Vagina (tissue), 2 donors: ENCODE measurements around the gene KLHL13.

Experiments used
- POLR2A ChIP-seq, 2 donors: fragments of 450-650 bp; IDR thresholded peaks; one replicate each; pipeline ENCODE4 v1.6.1; 2017; ENCODE audit warnings: antibody characterized with exemption in 2 of 2, mild to moderate bottlenecking in 2 of 2, moderate library complexity in 2 of 2
- POLR2AphosphoS5 ChIP-seq, 2 donors: sonication (generic); formaldehyde crosslinking; IDR thresholded peaks; one replicate each; pipeline ENCODE4 v1.9.0; 2017; ENCODE audit warnings: antibody characterized with exemption in 2 of 2, mild to moderate bottlenecking in 2 of 2, low read depth in 1 of 2; ENCODE audit not compliant: insufficient read depth in 1 of 2
- TF ChIP-seq, protein P1 (sequence below), 3 experiments: fragments of 450-650 bp in 2 of 3; fragments of 200-600 bp in 1 of 3; sonication (generic) in 1 of 3; IDR thresholded peaks; one replicate each; pipeline ENCODE4 v1.5.1; 2017 to 2019; ENCODE audit warnings: antibody characterized with exemption in 3 of 3, mild to moderate bottlenecking in 2 of 3, moderate library complexity in 2 of 3

DNA sequence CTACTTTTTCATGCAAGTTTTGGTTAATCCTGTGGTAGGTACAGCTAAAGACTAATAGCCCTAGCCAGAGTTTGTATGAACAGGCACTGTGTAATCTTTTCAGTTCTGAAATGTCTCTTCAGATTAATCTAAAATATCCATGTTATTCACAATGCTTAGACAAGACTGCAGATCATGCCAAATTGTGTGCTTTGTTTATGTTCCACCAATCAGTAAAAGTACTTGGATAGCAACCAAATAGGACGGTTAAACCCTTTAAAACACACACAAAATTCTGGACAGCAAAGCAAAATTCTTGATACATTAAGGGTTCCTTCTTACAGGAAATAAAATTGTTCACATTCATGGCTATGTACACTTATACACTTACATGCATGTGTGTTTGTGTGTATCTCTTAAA, 139.1 kb downstream of the KLHL13 start:
- TF ChIP-seq, protein P1, sequence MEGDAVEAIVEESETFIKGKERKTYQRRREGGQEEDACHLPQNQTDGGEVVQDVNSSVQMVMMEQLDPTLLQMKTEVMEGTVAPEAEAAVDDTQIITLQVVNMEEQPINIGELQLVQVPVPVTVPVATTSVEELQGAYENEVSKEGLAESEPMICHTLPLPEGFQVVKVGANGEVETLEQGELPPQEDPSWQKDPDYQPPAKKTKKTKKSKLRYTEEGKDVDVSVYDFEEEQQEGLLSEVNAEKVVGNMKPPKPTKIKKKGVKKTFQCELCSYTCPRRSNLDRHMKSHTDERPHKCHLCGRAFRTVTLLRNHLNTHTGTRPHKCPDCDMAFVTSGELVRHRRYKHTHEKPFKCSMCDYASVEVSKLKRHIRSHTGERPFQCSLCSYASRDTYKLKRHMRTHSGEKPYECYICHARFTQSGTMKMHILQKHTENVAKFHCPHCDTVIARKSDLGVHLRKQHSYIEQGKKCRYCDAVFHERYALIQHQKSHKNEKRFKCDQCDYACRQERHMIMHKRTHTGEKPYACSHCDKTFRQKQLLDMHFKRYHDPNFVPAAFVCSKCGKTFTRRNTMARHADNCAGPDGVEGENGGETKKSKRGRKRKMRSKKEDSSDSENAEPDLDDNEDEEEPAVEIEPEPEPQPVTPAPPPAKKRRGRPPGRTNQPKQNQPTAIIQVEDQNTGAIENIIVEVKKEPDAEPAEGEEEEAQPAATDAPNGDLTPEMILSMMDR (IDR thresholded peaks at IDR 0.05) = no peak
- TF ChIP-seq POLR2A (IDR thresholded peaks at IDR 0.05) (no peak), POLR2AphosphoS5 (IDR thresholded peaks at IDR 0.05; ENCODE audit: insufficient read depth in 1 of 2, low read depth in 1 of 2) (no peak)
